RKO (cell line): ENCODE results near the gene XRCC3.

Experiments used
- DNase-seq: peaks from one replicate; pipeline ENCODE4 v3.0.0-alpha.2; 2016; ENCODE audit warnings: low spot score

XRCC3 gene

DNA sequence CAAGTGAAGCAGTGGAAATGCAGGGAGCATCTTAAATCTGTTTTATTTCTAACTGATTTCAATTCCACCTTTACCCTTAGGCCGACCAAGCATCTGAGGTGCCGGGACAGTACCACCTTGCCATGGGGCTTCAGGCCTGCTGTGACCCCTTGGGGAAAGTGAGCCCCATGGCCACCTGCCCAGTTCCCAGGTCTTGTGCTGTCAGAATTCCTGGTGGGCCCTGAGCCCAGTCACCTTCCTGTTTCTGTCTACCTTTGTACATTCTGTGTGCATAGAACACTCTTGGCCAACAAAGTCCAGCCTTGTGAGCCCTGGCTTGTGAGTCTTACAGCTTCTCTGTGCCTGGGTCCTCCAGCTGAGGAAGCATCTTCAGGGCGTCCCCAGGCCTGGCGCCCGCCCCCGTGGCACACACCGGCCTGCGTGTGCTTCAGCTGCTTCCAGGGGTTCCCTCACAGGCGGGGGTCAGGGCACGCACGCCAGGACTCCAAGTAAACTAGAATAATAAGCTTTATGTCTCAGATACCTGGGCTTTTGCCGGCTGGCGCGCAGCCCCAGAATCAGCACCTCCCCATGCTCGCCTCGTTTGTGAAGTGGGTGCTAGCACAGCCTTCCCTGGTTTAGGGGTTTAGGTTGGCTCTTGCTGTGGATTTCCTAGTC, 10.6 kb upstream of the XRCC3 start:
- no peak for DNase-seq

GRCh38 chr14:103725001-103725682, 9.9 kb upstream of the XRCC3 start:
- DNase-seq: no peak

DNA sequence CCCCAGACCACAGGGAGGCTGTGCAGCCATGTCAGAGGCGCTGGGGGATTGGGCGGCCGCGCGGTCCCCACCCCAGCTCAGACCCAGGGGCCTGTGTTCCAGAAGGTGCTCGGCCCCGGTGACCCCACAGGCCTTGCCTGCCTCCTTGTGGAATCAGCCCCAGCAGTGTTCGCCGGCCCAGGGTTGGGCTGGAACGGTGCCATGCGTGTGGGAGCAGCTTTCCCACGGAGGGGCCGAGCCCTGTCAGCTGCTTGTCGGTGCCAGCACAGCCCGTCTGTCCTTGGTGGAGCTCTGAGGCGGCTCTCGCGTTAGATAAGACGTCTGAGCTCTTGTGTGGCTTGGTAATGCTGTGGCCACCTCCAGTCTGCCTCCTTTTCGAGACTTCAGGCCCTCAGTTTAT, 8.9 kb upstream of the XRCC3 start:
- DNase-seq: no peak

GRCh38 chr14:103723748-103724081, 8.5 kb upstream of the XRCC3 start:
- no peak for DNase-seq

DNA sequence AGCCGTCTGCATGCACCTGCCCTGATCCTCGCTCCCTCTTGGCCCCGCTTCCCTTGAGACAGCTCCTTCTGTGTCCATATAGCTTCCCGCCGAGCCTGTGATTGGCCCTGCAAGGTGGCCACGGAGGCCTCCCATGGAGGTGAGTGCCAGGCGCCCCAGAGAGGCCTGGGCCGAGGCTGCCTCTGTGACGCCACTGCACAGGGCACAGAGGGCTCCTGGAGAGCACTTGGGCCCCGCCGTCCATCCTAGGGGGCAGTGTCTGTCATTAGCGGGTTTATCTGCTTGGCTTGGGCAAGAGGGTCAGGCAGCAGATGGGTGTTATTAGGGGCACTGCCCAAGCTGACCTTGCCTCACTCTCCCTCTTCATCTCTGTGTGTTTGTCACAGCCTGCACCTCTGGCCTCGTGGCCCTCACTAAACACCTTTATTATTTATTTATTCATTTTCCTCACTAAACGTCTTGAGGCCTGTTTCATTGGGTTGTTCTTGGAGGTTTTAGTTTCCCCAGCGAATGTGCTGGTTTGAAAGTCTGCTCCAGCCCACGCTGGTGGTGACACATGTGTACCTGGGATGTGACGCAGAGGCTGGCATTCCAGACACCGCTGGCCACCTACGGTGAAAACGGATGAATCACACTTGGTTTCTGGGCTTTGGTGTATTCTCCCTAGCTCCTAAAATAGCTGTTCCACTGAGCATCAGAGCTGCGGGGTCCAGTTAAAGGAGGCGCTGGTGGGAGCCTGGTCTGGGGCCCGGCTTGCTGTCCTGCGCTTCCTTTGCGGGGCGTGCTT, 6.3 kb upstream of the XRCC3 start:
- DNase-seq: no peak

DNA sequence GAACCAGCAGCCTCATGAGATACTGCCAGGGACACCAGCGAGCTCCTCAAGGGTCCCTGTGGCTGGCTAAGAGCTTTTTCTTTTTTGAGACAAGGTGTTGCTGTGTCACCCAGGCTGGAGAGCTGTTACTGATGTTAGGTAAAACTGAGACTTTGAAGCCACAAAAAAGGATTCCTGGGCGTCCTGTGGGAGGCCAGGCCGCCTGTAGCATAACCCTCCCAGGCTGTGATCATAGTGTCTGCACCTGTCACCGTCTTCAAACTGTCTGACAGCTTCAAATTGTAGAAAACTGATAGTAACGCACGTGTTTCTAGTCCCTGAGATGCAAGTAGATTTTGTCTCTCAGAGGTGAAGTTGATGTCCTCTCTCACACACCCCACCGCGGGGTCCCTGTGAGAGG, 4.5 kb upstream of the XRCC3 start:
- no peak for DNase-seq

- DNase-seq: no peak
Observed at GRCh38 chr14:103718572-103718971, 3.3 kb upstream of the XRCC3 start.

GRCh38 chr14:103716899-103717411, 1.7 kb upstream of the XRCC3 start:
- DNase-seq: no peak

- DNase-seq: peak; percentile 16
Observed at GRCh38 chr14:103716091-103716801, 995 bp upstream of the XRCC3 start.

DNA sequence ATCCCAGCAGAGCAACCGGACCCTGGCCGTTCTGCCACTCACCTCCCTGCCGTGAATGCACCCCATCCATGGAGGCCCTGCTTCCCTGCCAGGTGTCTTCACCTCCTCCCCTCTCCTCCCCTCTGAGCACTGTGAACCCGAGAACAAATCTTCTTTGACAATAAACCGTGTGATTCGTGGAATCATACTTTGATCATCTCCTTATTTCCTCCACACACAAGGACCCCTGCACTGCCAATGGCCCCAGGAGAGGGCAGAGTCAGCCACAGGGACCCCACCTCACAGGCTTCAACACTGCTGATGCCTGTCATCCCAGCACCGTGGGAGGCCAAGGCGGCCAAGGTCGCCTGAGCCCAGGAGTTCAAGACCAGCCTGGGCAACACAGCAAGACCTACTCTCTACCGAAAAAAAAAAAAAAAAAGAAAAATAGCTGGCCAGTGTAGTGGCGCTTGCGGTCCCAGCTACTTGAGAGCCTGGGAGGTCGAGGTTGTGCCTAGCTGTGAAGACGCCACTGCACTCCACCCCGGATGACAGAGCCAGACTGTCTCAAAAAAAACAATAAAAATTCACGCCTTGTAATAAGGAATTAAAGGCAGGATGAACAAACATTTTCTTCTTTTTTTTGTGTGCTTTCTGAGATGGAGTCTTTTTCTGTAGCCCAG, 1.1 kb downstream of the XRCC3 start:
- DNase-seq: no peak

DNA sequence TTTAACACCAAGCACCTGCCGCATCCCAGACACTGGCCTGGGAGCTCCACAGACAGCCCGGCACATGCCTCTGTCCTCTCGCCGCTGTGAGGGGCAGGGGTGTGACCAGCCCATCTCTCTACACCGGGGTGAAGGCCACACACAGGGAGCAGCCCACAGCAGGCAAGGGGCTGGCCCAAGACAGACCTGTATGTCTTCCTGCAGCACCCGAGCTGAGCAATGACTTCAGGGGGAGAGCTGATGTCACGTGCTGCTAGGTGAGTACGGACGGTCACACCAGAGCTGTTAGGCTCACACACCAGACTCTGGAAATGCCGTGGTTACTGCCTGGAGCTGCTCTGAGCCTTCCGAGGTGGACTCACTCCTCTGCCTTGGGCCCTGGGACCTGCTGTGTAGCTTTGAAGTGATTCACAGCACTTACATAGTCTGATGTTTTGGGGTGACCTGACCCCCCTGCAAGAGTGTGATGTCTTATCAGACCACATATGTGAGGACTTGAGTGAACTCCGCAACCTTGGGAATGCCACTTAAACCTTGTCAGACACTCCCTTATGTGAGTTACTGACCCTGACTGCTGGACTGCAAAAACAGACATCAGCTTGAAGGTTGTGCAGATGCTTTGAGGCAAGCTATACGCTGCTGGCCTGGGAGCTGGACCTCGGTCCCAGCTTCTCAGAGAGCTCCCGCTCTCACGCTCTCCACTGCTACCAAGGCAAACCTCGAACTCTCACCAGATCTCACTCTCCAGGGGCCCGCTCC, 1.8 kb downstream of the XRCC3 start:
- DNase-seq: peak; percentile 18

GRCh38 chr14:103712633-103713247, 2.5 kb downstream of the XRCC3 start:
- DNase-seq: no peak

DNA sequence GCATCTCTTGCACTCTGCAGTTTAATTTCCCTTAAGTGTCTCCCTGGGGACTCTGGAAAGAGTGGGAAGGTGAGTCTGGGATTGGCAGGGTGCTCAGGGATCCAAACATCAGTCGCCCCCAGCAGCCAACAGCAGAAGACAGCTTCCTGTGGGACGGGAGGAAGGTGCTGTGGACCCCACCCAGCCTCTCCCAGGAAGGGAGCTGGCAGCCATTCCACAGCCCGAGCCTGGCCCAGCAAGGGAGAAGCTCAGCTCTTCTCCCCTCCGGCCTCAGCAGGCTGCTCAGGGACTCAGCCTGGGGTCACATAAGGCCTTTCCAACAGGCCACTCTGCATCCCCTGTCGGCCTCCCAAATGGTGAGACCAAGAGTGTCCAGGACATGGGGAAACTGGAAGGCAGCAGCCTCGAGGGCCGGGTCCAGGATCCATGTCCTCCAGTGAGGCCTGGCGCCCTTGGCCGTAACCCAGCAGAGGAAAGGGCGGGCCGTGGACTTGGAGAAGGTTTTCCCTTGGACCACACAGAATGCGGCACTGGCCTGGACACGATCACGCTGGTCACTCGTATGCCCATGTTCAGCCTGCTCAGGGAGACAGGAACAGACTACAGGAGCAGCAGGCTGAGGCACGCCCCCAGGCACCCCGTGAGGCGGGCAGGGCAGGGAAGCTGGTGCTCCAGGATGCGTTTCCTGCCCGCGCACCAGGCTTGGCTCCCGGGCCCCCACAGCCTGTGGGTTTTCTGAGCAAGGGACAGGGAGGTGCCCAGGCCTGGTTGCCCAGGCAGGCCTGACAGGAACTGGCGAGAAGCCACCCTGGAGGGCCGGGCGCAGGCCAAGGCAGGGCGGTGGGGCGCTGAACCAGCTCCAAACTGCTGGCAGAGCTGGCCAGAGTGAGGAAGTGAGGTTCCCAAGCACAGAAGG, 3.5 kb downstream of the XRCC3 start:
- no peak for DNase-seq

GRCh38 chr14:103710771-103711377, 4.4 kb downstream of the XRCC3 start:
- no peak for DNase-seq

DNA sequence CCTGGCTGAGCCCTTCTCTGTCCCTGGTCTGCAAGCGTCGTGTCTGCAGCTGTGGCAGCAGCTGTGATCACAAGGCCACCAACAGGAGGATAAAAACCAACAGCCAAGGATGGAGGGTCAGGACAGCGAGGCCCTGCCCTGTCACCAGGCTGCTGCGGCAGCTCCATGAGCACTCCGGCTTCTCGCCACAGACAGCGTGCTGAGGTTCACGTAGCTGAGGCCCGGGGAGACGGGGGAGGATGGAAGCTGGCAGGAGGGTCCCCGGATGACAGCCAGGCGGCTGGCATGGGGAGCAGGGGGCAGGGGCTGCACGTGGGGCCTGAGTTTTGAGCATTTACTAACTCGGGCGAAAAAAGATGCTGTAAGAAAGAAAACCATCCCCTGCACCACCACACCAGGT, 5.4 kb downstream of the XRCC3 start:
- DNase-seq: no peak

DNA sequence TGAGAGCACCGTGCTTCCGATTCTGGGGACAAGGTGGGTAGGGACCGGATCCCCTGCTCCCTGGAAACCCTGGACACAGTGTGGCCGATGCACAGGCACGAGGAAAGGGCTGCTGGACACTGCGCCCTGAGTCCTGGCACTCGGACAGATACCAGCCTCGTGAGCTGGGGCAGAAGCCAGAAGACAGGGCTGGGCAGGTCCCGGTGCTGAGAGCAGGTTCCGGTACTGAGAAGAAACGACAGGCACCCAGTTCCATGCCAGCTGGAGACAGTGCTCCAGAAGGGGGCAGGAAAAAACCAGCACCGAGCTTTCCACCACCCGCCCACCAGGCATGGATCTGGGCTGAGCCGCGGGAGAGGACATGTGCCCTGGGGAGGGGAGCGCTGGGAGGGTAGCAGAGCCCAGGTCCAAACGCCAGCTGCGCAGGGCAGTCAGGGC, 6.5 kb downstream of the XRCC3 start:
- DNase-seq: no peak

- DNase-seq: no peak
Observed at GRCh38 chr14:103707329-103708263, 7.7 kb downstream of the XRCC3 start.
